ENCODE results near the gene ST8SIA4.

GRCh38 chr5:100898504-100899346 is 4.4 kb downstream of the ST8SIA4 start:
- no peak for TF ChIP-seq CTCF (IDR thresholded peaks at IDR 0.05 in 4 of 5, conservative IDR thresholded peaks at IDR 0.05 in 1 of 5)
- no peak for TF ChIP-seq POLR2A (IDR thresholded peaks at IDR 0.05)

Data from gastrocnemius medialis (tissue), 4 donors.